Astrocyte (in vitro differentiated cells and primary cell): ENCODE results near the gene GBF1. TPM values are rescaled to one million over a fixed set of nuclear protein-coding genes. Genes with fewer than 3 reads are reported as not detected.

Experiments used
- DNase-seq: peaks from one replicate; pipeline ENCODE4 v3.0.0-alpha.2; 2010; ENCODE audit warnings: low read depth
- FAIRE-seq: peaks from 2 replicates; lab custom pipeline; 2011; peaks lifted over from hg19 to GRCh38; lab: Jason Lieb, UNC
- H2AFZ ChIP-seq: 2 replicates; pipeline ENCODE4 v1.6.0; 2012; ENCODE audit warnings: low read depth, low read length, inconsistent platforms
- H3K27ac ChIP-seq: 2 replicates; pipeline ENCODE4 v1.5.1; 2011; ENCODE audit warnings: low read depth, low read length, inconsistent platforms
- H3K27me3 ChIP-seq: 2 replicates; pipeline ENCODE4 v1.6.0; 2011; ENCODE audit warnings: low read length, inconsistent platforms; ENCODE audit not compliant: insufficient read depth
- H3K36me3 ChIP-seq: 2 replicates; pipeline ENCODE4 v1.5.1; 2011; ENCODE audit warnings: low read length, inconsistent platforms; ENCODE audit not compliant: insufficient read depth
- H3K4me1 ChIP-seq: 2 replicates; pipeline ENCODE4 v1.5.1; 2011; ENCODE audit warnings: low read length, inconsistent platforms; ENCODE audit not compliant: insufficient read depth
- H3K4me2 ChIP-seq: 2 replicates; pipeline ENCODE4 v1.6.0; 2012; ENCODE audit warnings: low read length, inconsistent platforms
- H3K4me3 ChIP-seq: 2 replicates; pipeline ENCODE4 v1.5.1; 2011; ENCODE audit warnings: low read depth, mild to moderate bottlenecking, low read length, inconsistent platforms; ENCODE audit not compliant: insufficient read depth
- H3K79me2 ChIP-seq: 2 replicates; pipeline ENCODE4 v1.6.0; 2012; ENCODE audit warnings: mild to moderate bottlenecking, low read length, inconsistent platforms; ENCODE audit not compliant: insufficient read depth
- H3K9ac ChIP-seq: 2 replicates; pipeline ENCODE4 v1.6.0; 2012; ENCODE audit warnings: mild to moderate bottlenecking, low read length, inconsistent platforms
- H3K9me3 ChIP-seq: 2 replicates; pipeline ENCODE4 v1.5.1; 2012; ENCODE audit warnings: low read depth, mild to moderate bottlenecking, low read length, inconsistent platforms; ENCODE audit not compliant: insufficient read depth
- H4K20me1 ChIP-seq: 2 replicates; pipeline ENCODE4 v1.6.0; 2012; ENCODE audit warnings: low read length, inconsistent platforms; ENCODE audit not compliant: insufficient read depth
- H3K27ac Mint-ChIP-seq: one replicate; pipeline ENCODE4 v1.8.0; 2021; ENCODE audit warnings: mild to moderate bottlenecking, mixed read lengths; ENCODE audit not compliant: unreplicated experiment
- H3K27me3 Mint-ChIP-seq: one replicate; pipeline ENCODE4 v1.8.0; 2021; ENCODE audit warnings: low read depth, mixed read lengths; ENCODE audit not compliant: unreplicated experiment
- H3K36me3 Mint-ChIP-seq: one replicate; pipeline ENCODE4 v1.8.0; 2021; ENCODE audit warnings: low read depth, mixed read lengths; ENCODE audit not compliant: unreplicated experiment
- H3K4me1 Mint-ChIP-seq: one replicate; pipeline ENCODE4 v1.8.0; 2021; ENCODE audit warnings: low read depth, mixed read lengths; ENCODE audit not compliant: unreplicated experiment
- H3K4me3 Mint-ChIP-seq: one replicate; pipeline ENCODE4 v1.8.0; 2021; ENCODE audit warnings: mild to moderate bottlenecking, moderate library complexity, mixed read lengths; ENCODE audit not compliant: unreplicated experiment
- H3K9me3 Mint-ChIP-seq: one replicate; pipeline ENCODE4 v1.8.0; 2021; ENCODE audit warnings: mild to moderate bottlenecking, mixed read lengths; ENCODE audit not compliant: unreplicated experiment
- CTCF ChIP-seq: IDR thresholded peaks from 2 replicates; pipeline ENCODE4 v1.5.1; 2011; ENCODE audit warnings: low read depth, mild to moderate bottlenecking, inconsistent platforms, low read length, moderate library complexity; ENCODE audit not compliant: insufficient read depth
- EZH2 ChIP-seq: IDR thresholded peaks from 2 replicates; pipeline ENCODE4 v1.6.1; 2012; ENCODE audit warnings: mild to moderate bottlenecking, low read length, inconsistent platforms; ENCODE audit not compliant: insufficient read depth
- total RNA-seq: library from RNA; stranded (reverse); gene quantifications from 2 replicates; pipeline ENCODE4 v1.2.1, GENCODE V29; 2021

GBF1 gene
- total RNA-seq, 1 donor from 2014 or later, result 72.8 TPM

- Histone ChIP-seq H3K9ac (no peak overlapping the region), H3K4me1 (peaks cover 3% of the 10 kb centered on the region), H3K27me3 (peaks cover 20% of the 10 kb centered on the region), H3K79me2 (no peaks in the 10 kb centered on the region), H3K9me3 (no peaks in the 10 kb centered on the region), H3K27ac (no peak overlapping the region), H4K20me1 (peaks cover 14% of the 10 kb centered on the region), H3K4me2 (peak overlapping the region; percentile 87), H2AFZ (peak overlapping the region; percentile 80), H3K36me3 (no peaks in the 10 kb centered on the region), H3K4me3 (peak overlapping the region; percentile 49)
- Mint-ChIP-seq H3K4me3 (peak overlapping the region; percentile 76), H3K27me3 (peaks cover 26% of the 10 kb centered on the region), H3K9me3 (no peaks in the 10 kb centered on the region), H3K4me1 (peaks cover 10% of the 10 kb centered on the region), H3K36me3 (peaks cover 2% of the 10 kb centered on the region), H3K27ac (peak overlapping the region; percentile 60)
- TF ChIP-seq EZH2 (peak; percentile 17), CTCF (no peak)
- DNase-seq (no peak), FAIRE-seq (no peak)
Observed at GRCh38 chr10:102408728-102409603, 163.6 kb downstream of the GBF1 start.

GRCh38 chr10:102409604-102410428 lies 164.5 kb downstream of the GBF1 start:
- Histone ChIP-seq H3K27ac (no peak overlapping the region), H3K27me3 (peaks cover 20% of the 10 kb centered on the region), H3K9me3 (no peaks in the 10 kb centered on the region), H4K20me1 (peaks cover 9% of the 10 kb centered on the region), H3K9ac (peak overlapping the region; percentile 43), H2AFZ (peak overlapping the region; percentile 84), H3K79me2 (no peaks in the 10 kb centered on the region), H3K36me3 (no peaks in the 10 kb centered on the region), H3K4me1 (peaks cover 3% of the 10 kb centered on the region), H3K4me3 (peak overlapping the region; percentile 52), H3K4me2 (peak overlapping the region; percentile 87)
- Mint-ChIP-seq H3K27me3 (peaks cover 26% of the 10 kb centered on the region), H3K9me3 (no peaks in the 10 kb centered on the region), H3K4me1 (peaks cover 10% of the 10 kb centered on the region), H3K36me3 (peaks cover 2% of the 10 kb centered on the region), H3K4me3 (peak overlapping the region; percentile 75), H3K27ac (peak overlapping the region; percentile 60)
- DNase-seq, result no peak
- no peak for FAIRE-seq
- TF ChIP-seq CTCF (no peak), EZH2 (no peak)
